GM13976 (cell line): ENCODE results near the gene CLCN1.

ENCODE experiments used
- DNase-seq: peaks from one replicate; pipeline ENCODE4 v3.0.0; 2012; ENCODE audit warnings: low spot score
- CTCF ChIP-seq: IDR thresholded peaks from 2 replicates; pipeline ENCODE4 v1.5.1; 2012; ENCODE audit warnings: borderline replicate concordance, mild to moderate bottlenecking; ENCODE audit not compliant: insufficient read depth; ENCODE audit errors: extremely low read depth, missing control alignments, control extremely low read depth
- in situ Hi-C: fragments of 300-500 bp; cut with MboI; formaldehyde crosslinking; loops from one replicate; pipeline ENCODE4 v1.12.0; 2022; ENCODE audit warnings: low sequenced_read_pairs, mixed read lengths, inconsistent platforms; ENCODE audit not compliant: unreplicated experiment

CLCN1 gene

GRCh38 chr7:143352531-143353002 lies 36.7 kb downstream of the CLCN1 start:
- no peak for DNase-seq
- no peak for TF ChIP-seq CTCF
- in situ Hi-C loops = no loop called here

- in situ Hi-C loops = no loop called here
Measured at GRCh38 chr7:143354376-143354775, 38.5 kb downstream of the CLCN1 start.

GRCh38 chr7:143354965-143355364 lies 39.1 kb downstream of the CLCN1 start:
- in situ Hi-C loops = no loop called here
- no peak for TF ChIP-seq CTCF
- DNase-seq = no peak

More at GRCh38 chr7:143354376-143354775, 38.5 kb downstream of the CLCN1 start:
- TF ChIP-seq CTCF = no peak
- no peak for DNase-seq

GRCh38 chr7:143355450-143356385 lies 39.8 kb downstream of the CLCN1 start:
- TF ChIP-seq CTCF = no peak
- in situ Hi-C loops = no loop called here
- no peak for DNase-seq

GRCh38 chr7:143356414-143357050 lies 40.6 kb downstream of the CLCN1 start:
- no peak for TF ChIP-seq CTCF
- in situ Hi-C loops = no loop called here
- DNase-seq = no peak

GRCh38 chr7:143358626-143359025 lies 42.7 kb downstream of the CLCN1 start:
- DNase-seq = no peak
- no peak for TF ChIP-seq CTCF
- in situ Hi-C loops = no loop called here
